Right kidney (tissue), 1 donor: ENCODE data around the gene ERC2.

Source experiments
- DNase-seq: peaks from one replicate; pipeline ENCODE4 v3.0.0-alpha.2; 2016

ERC2 gene

DNA sequence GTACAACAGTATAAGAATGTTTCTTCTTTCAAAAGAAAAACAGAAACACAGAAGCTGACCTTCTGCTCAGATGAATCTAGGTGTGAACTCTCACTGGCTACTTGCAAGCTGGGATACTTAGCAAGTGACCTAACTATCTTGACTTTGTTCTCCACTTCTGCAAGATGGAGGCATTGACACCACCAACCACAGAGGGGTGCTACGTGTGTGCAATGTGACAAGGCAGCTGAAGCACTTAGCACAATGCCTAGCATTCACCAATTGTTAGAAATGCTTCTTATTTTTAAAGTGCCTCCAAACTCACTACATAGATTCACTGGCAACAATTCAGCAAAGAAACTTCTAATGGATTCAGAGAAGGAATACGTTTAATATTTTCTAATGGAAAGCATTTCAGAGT is 649.8 kb downstream of the ERC2 start:
- no peak for DNase-seq

DNA sequence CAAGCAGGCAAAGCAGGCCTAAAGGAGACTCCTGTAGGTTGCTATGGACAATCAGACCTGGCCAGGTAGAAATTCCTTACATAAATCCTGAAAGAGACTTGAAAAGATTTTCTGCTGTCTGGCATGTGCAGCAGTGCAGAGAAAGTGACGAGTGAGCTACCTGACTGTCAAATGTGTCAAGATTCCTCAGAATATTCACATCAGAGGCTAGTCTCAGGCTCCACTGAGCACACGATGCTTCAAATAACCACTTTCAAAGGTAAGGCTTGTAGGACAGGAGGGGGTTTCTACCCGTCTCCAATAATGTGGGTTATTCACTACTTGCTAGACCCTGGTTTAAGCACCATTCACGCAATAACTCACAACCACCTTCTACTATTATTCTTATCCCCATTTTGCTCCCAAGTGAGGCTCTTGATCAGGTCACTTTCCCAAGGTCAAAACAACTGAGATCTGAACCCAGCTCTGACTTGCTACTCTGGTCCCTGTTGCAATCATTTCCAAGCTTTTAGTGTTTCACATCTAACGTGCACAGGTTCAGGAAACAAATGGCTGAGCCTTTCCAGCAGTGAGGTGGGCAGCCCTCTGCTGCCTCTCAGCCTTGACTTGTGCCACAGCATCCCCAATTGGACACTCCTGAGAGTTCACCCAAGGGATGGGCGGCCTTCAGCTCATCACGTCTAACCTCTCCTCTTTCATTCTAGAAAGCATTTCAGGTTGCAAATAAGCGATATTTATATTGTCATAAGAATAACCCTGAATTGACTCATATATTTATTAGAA is 651.3 kb downstream of the ERC2 start:
- no peak for DNase-seq

DNA sequence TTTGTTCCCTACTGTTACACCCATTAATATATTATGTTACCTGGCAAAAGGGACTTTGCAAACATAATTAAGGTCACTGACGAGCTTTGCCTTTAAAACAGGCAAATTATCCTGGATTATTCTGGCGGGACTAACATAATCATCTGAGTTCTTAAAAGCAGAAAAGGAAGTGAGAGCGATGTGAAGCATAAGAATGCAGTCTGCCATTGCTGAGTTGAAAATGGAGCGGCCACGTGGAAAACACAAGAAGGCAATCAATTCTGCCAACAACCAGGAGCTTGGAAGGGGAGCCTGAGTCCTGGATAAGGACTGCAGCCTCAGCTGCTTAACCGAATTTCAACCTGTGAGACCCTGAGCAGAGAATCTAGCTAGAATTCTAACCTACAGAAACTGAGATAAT is 653.0 kb downstream of the ERC2 start:
- DNase-seq: no peak

DNA sequence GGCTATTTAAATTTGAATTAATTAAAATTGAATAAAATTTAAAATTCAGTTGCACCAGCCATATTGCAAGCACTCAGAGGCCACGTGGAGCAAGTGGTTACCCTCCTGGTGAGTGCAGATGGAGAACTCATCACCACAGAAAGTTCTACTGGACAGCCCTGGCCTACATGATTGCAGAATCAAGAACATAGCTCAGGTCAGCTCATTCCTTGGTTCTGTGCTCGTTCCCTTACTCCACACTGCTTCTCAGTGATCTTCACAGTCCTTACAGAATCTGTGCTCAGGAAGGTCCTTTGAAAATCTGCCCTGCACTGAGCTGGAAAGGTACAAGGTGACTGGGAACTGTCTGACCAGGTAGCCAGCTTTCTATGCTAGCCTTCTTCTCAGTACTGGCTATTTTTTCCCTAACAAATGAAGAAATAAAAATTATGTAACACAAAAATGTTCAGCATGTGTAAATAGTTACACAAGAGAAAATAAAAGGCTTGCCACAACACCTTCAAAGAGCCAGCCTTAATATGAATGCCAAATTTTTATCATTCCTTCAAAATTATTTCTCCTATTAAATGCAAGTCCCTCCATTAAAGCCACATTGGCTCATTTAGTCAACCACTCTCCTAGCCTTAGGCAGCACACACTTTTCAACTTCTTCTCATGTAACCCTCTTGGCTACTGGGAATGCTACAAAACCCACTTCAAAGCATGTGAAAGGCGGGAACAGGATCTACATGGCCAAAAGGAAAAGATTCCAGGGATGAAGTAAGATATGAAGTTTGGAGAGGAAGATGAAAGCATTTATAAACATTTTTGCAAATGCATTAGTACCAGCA is 654.8 kb downstream of the ERC2 start:
- DNase-seq: no peak

DNA sequence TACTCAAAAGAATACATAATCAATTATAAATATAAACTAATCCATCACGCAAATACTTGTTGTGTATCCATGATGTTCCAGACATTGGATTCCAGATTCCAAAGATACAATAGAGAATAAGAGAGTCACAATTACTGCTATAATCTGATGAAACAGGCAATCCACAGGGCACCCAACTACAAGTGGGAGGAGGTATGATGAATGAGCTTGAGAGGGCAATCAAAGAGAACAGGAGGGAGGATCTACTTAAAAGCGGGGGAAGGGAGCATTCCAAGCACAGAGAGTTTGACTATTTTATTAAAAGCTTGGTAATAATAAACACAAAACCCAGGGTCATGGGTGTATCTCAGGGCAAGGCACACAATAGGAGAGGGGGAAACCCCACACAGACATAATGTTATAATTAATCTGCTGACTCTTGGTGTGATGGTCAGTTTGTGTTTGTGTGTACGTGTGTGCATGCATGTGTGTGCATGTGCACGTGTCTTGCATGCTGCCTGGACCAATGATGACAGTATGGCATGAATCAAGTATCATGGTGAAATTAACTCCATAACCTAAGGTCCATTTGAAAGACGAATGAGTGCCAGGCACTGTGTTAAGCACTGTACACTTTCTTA is 655.8 kb downstream of the ERC2 start:
- DNase-seq: no peak

DNA sequence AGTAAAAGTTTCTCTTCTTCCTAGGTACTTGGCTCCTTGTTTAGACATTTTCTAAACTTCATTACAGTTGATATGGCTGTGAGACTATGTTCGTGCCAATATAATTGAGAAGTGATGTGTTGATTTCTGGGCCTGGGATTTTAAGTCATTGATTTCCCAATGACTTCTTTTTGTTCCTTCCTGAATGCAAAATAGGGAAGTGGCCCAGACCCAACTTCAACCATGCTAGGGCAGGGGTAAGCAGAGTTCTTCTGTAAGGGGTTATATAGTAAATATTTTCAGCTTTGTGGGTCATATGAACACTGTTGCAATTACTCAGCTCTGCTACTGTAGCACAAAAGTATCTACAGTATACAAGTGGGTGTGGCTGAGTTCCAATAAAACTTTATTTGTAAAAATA is 661.1 kb downstream of the ERC2 start:
- DNase-seq: no peak

DNA sequence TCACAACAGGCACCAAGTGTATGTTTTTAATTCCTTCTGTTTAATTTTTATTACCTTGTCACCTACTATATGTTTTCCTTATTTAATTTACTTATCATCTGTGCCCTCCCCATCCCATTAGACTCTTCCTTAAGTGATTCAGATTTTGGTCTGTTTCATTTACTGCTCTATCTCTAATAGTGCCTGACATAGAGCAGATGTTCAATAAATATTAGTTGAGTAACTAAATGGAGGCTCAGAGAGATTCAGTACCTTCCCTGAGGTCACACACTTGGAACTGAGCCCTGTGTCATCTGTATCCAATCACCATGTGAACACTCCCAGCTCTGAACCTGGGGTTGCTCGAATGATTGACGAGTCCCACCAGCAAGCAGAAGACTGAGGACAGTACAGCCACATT is 663.1 kb downstream of the ERC2 start:
- DNase-seq: no peak

DNA sequence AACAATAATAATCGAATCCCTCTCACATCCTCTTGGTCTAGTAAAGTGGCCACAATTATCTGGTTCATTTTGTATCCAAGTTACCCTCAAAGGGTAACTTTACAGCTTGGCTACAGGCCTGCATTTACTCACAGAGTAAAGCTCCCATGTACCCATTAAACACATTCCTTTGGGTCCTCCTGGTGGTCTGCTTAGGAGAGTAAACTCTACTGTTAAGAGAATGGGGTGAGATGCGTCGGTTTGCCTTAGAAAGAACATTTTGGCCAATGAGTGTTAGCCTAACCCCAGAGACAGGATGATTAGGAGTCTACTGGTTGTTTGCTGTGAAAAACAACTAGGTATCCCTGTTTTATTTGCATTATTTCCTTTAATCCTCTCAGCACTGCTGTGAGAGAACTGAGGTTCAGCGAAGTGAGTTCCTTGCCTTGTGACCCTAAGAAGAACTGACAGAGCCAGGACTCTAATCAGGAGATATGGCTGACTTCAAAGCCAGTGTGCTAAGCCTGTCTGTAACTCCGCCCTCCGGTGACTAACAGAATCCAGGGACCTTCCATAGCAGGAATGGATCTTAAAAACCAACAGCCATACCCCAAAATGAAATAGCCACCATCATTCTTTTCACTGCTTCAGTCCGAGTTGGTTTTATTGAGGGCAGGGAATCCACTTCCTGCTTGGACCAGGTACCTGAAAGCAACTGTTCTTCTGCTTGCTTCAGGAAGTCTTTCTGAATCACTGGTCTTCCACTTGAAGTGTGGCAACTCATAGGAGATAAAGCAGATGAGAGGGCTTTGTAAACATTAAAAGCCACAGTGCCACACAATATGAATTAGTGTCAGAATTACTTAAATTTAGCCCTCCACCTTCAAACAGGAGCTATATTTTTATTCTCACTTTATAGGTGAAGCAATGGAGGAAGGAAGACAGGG is 663.8 kb downstream of the ERC2 start:
- no peak for DNase-seq

DNA sequence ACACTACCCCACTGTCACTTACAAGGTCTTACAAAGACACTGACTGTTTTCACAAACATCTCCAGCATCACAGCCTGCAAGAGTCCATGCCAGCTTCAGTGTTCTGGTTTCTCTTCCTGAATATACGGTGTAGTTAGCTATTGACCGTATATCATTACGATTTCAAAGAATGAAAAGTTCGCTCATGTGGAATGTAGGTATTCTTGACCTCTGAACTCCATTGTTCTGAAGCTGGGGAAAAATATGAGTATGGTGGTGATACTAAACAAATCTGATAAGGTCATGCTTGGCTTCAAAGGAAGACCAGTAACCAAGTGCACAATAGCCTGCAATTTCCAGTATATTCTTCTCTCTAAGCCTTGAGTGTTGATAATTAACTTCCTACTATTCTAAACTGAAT is 665.5 kb downstream of the ERC2 start:
- no peak for DNase-seq

DNA sequence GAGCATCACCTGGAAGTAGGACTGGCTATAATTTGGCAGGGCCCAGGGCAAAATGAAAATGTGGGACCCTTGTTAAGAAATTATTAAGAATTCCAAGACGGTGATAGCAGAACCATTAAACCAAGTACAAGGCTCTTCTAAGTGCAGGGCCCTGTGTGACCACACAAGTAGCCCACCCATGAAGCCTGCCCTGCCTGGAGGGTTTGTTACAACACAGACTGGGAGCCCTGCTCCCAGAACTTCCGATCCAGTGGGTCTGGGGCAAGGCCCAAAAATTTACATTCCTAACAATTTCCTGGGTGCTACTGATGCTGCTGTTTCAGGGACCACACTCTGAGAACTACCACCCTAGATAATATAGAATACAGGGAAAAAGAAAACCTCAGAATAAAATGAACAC is 666.6 kb downstream of the ERC2 start:
- DNase-seq: no peak

DNA sequence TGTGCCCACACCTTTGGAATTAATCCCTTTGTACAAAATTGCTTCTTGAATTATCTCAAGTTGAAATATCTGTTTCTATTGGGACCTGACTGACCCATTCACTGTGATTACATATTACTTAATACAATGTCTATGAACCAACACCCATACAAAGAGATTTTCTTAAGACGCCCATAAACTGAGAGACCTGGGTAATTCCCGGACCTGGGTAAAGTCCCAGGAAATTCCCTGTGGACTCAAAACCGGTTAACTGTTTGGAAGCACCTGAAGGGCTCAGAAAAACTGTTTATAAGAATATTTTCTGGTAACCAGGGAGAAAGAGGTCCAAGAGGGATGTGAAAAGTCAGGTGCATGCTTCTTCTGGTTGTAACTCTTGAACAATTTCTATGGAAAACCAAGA is 667.2 kb downstream of the ERC2 start:
- no peak for DNase-seq

DNA sequence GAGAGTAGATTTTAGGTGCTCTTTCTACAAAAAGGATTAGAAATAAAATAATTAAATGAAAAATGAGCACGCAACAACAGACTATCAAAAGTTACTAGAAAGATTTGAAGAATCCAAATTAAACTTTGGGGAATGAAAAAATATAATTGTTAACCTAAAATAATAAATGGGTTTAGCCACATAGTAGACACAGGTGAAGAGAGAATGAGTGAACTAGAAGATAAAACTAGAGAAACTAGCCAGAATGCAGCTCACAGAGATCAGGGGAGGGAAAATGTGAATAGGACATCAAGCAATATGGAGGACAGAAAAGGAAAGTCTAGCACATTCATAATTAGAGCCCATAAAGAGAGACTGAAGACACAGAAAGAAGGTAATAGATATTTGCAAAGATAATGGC is 670.5 kb downstream of the ERC2 start:
- no peak for DNase-seq

DNA sequence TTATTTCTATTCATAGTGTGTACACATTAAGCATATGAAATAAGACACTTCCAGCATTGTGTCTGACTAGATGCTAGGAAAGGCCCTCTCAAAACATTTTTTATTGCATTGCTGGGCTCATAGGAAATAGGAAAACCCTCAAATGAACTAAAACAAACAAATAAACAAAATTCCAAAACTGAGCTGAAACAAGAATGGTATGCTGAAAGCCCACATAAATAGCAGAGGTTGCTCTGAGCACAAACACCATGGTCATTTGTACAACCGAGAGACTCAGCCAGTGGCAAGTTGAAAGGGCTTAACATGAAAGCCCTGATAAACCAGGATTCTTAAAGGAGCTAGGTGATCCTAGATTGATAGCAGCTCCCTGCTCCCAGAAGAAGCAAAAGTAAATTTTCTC is 671.2 kb downstream of the ERC2 start:
- DNase-seq: no peak

DNA sequence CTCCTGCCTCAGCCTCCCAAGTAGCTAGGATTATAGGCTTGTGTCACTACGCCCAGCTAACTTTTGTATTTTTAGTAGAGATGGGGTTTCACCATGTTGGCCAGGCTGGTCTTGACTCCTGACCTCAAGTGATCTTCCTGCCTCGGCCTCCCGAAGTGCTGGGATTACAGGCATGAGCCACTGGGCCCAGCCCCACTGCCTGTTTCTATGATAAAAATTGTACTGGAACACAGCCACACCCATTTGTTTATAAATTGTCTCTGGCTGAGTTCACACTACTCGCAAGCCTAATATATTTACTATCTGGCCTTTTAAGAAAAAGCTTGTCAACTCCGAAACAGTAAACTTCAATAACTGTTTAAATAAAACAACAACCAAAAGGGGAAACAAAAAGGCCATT is 671.7 kb downstream of the ERC2 start:
- DNase-seq: no peak

DNA sequence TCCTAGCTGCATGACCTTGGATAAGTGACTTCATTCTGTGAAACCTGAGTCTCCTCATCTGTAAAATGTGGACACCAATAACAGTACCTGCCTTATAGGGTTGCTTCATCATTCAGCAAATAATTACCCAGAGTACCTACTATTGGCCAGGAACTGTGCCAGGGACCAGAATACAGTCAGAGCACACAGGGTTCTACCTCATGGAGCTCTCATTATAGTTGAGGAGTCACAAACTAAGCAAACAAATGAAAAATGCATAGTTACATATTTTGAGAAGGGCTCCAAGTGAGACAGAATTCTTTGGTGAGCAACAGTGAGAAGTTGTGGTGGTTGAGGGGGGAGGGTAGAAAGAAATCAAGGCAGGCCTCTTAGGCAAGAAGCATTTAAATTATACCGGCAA is 672.5 kb downstream of the ERC2 start:
- no peak for DNase-seq

DNA sequence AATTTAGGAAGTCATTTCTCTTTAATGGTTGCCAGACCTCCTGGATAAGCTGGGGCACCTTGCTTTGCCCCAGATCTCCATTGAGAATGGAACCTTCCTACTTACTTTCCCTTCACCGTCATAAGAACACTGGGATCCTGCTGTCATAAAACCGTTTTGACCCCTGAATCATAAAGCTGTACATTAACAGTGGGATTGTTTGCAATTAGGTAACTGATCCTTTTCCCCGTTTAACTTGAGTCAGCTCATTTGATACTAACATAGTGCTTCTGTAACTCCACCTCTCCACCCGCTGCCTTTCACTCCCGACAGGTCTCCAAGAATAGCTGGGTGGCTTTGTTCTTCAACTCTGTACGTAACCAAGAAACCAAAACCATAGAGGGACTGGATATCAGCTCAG is 673.0 kb downstream of the ERC2 start:
- no peak for DNase-seq

DNA sequence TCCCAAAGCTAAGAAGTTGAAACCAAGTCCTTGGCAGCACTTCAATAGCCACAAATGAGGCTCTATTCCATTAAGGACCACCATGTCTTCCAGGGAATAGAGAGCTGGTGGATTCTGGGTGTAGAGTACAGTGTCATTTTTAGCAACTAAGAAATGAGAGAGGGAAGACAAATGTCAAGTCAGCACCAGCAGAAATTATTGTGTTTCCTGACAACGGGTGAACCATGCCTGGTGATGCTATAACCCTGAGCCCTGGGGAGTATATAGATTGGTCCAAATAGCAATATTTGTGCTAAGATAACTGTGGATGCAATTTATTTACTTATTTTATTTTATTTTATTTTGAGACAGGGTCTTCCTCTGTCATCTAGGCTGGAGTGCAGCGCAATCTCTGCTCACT is 675.5 kb downstream of the ERC2 start:
- no peak for DNase-seq

DNA sequence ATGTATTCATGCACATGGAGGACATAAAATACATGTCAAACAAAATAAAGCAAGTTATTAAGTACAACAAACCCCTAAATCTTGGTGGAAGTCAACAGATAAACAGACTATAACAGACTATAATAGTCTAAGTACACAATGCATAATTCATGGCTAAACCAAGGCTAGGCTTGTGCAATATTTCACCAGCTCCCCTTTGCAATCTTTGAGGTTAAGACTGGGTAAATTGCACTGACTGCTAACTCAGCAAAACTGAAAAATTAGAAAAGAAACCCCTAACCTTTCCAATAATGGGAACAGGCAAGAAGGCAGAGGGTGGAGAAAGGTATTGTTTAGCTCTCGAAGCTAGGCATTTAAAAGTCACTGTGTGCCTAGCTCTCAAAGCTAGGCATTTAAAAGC is 676.3 kb downstream of the ERC2 start:
- DNase-seq: no peak

DNA sequence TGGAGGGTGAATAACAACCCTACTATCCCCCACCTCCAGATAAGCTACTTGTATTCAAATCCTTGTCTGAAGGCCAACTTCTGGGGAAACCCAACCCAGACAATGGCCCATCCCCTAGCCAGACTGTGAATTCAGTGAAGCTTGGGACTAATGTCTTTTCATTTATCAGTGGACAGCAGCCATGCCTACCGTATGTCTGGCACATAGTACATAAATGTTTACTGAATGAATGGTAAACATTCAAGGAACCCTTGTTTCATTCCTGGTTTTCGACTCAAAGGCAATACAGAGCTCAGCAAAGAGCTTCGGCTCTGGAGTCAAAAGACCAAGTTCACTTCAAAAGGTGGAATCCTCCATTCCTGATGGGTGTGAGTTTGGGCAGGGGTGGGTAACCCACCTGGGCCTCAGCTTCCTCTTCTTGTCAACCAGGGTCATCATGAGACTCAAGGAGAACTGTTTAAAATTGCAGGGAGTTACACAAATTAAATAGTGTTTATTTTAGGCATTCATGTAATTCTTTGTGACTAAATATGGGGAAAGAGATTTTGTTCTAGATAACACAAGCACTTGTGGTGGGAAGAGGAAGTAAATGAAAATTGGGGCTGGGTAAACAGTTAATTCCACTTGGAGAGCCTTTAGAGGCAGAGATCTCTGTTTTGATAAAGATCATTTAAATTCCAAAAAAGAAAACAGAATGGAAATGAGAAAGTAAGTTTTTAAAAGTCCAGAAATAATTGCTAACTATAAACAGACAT is 677.5 kb downstream of the ERC2 start:
- no peak for DNase-seq

DNA sequence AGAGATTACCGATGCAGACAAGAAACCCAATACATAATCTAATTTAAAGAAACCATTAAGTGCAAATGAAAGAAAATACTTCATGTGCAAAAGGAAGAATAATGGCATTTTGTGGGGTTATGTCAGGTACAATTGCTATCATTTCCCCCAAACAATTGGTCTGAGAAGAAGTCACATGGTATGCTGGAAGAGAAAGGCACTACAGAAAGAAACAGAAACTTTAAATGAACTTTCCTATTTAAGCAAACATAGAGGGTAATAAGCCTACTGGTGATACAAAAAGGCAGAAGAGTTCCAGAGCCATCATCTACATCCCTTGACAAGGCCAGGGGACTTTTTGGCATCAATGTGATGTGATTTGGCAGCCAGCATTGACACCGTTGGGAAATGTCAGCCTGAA is 678.8 kb downstream of the ERC2 start:
- DNase-seq: no peak

DNA sequence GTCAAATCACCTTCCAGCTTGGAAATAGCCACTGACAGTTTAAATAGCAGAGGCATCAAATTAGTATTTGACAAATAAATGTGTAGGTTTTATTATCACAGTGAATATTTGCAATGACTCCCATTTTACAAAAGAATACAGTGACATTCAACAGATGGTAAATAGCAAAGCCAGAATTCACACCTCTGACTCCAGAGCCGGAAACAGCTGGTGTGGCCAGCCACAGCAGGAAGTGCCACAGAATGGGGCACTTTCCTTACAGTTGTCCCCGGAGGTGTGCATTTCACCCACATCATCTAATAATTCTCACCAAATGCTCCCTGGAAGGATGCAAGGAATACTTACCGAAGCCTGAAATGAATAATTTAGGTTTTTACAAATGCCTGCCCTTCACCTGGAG is 685.5 kb downstream of the ERC2 start:
- DNase-seq: no peak

DNA sequence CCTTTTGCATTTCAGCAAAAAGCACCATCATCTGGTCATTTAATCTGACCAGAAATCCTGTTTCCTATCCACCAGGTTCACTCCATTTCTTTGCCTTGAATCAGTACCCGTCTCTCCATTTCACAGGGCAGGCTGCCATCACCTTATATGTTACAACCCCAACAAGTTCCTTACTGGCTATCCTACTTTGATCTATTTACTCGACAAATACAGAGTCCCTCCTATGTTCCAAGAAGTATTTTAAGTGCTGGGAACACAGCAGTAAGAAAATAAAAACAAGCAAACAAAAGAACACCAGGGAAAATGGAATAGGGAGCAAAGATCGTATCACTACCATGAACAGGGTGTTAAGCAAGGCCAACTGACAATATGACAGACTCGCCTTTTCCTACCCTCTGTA is 685.9 kb downstream of the ERC2 start:
- DNase-seq: no peak
